ENCODE results near the gene UTP25.

Gene UTP25

DNA sequence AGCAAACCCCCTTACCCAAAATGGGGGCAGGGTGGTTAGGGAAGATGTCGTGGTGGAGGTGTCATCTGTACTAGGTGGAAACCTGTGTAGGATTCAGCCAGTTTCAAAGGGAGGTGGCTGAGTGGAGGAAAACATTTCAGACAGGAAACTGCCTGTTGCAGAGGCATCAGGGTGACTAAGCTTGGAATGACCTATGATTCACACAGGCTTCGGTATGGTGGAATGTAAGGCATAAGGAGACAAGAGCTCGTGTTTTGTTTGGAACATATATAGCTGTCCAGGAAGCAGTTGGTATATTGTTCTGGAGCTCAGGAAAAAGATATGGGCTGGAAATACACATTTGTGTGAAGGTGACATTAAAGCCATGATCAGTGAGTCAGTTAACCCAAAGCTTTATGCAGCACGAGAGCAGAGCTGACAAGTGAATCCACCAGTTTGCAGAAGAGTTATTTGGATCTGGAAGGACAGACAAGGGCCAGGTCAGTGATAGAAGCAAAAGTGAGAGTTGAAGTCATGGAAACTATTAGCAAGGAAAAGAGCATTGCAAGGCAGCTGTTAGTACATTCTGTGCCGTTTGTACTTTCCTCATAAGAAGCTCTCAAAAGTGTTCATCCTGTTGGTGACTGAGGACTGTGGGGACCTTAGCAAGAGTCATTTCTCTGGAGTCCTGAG, 12.2 kb downstream of the UTP25 start:
- DNase-seq (ENCODE audit: low spot score), result no peak

DNA sequence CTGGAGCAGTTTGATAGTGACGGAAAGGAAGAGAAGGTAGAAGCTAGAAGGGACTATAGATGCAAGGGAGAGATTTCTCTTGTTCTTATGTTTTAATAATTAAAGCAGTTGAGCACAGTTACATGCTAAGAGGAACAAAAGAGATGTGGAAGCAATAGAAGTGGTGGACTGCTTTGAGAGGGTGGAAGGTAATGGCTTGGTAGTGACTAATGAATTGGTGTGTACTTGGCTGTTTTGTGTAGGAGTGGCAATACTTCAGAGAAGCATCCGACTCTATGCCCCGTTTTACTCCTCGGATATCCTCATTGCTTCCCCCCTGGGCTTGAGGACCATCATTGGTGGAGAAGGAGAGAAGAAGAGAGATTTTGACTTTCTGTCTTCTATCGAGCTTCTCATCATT, 12.8 kb downstream of the UTP25 start:
- DNase-seq (ENCODE audit: low spot score), result no peak

DNA sequence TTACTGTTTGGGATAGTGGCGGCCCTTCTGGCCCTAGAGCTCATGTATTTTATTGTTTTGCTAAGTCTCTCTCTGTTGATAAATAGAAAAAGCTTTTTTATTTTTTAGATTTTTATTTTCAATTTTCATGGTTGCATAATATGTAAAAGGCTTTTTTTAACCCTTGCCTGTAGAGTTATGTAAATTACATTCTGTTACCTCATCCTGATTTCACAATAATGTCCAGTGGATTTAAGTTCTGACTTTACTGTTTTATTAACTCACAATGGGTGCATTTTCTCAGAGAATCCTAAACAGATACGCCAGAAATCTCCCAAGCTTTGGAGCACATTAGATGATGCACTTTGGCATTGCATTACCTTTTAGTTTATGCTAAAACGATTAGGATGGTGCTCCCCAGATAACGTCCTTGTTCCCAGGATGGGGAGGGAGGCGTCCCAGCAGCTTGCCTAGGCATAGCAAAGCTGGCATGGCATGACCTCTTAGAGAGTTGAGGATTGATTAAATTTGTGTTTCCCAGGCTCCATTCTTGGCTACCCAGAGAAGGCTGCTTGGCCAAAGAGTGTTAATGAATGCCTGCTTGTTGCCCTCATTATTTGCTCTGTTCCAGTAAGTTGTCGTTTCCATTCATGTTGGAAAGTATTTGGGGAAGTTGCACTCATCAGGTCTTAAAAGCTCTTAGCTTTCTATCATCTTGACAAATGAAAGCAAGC, 17.1 kb downstream of the UTP25 start:
- DNase-seq (ENCODE audit: low spot score), result no peak

DNA sequence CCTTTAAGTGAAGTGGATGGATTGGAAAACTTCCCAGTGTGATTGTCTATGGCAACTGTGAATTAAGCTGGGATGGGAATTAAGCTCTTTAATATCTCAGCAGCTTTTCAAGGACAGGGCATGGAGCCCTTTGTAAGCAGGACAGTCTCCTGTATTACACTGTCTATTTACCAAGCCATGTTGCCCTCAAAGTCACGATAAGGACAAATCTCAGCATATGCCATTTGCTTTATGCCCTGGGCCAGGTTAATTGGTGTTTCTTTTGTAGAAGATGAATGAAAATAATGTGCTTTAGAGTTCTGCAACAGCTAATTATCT, 17.6 kb downstream of the UTP25 start:
- no peak for DNase-seq (ENCODE audit: low spot score)

DNA sequence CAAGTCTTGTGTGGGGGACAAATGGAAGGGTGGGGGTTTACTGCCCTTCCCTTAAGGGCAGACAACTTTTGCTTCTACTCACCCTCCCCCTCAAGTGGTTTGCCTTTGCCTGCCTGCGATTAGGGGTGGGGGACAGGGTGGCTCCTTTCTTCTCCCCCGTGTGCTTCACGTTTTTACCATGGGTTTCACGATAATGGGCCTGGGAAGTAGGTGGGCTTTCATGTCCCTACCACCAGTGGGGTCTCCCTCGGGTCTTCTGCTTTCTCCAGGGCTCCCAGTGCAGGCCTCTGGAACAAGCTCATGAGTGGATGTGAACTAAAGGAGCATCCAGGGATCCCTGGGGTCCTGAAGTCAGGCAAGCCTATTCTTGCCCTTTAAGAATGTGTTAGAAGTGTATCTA, 21.6 kb downstream of the UTP25 start:
- no peak for DNase-seq (ENCODE audit: low spot score)

DNA sequence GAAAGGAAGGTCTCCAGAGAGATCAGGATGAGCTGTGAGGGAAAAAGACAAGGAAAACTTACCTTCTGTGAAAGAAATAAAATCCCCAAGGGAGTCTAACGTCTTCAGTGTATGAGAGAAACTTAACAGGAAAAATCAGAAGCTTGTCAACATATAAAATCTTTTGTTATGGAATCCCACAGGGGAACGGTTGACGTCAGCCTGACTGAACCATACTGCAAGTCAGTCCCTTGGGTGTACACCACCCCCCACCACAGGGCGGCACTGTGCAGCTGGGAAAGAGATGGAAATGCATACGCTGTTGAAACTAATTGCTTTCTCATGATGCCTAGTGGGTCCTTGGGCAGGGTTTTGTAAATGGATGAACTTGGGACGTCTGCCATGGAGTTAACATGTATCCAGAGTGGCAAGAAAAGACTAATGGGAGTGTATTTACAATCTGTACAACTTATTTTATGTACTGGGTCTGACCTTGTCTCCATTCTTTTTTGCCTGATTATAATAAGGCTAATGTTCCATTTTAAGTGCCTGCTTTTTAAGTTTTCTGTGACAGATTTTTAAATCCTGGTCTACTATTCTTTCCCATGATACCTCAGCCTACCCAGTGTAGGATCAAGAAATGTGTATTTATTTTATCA, 22.7 kb downstream of the UTP25 start:
- DNase-seq (ENCODE audit: low spot score), result peak; percentile 70

DNA sequence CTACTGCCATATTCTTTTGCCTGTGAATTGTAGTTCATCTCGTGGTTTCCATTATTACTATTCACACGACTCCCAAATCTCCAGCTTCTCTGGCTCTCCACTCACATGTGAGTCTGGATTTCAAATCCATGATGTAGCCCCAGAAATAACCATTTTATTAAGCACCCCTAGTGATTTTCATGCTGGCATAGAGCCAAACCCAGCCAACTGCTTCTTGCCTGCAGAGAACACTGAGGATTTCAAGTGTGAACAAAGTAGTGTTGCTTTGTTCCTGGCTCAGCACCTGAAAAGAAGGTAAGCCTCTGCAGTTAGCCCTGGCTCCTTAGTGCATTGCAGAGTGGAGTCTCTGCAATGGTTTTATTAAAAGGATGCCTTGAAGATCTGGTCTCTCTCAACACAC, 25.9 kb downstream of the UTP25 start:
- DNase-seq (ENCODE audit: low spot score), result no peak

DNA sequence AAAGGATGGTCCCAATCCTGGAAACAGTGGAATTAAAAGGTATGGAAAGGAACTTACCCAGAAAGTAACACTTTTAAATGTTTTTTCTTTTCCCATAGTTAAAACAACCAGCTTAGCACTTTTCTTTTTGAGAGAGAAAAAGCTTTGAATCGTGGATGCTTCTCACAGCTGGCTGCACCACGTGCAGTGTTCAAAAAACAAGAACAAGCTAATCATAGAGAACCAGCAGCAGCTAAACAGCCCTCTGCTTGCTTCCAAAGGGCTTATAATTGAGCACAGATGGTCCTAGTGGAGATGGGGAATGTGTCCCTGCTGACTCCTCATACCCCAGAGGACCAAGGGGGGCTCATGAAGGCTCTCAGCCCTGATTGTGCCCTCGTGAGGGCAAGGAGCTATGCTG, 26.4 kb downstream of the UTP25 start:
- no peak for DNase-seq (ENCODE audit: low spot score)

DNA sequence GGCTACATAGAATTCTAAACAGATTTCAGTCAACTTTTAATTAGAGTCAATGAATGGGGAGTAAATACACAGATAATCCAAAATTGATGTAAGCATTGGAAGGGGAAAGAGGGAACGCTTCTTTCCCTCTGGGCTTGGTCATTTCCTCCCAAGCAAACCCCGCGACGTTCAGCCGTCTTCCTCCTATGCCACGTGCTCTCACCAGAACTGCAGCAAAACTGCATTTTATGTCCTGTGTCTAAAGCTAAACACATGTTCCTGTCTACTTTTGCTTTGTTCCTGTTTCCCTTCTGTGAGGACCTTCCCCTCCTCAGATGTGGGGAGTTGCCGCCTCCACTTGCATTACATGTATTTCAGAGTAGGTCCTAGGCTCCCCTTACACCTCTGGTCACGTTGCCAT, 27.2 kb downstream of the UTP25 start:
- no peak for DNase-seq (ENCODE audit: low spot score)

DNA sequence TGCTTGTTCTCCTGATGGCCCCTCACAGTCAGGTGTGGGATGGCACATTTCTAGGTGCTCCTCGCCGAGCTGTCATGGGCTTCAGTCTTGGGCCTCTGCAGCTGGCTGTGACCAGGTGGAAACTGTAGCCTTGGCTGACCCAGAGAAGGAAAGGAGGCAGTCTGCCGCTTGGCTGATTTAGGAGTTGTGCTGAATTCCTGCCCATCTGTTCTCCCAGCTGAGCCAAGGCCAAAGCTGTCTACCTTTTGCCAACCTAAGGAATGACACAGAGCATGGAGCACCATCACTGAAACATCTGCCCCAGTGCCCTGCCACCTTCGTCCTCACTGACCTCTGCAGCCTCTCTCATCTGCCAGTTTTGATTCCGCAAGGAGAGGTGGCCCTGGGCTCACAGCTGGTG, 27.9 kb downstream of the UTP25 start:
- DNase-seq (ENCODE audit: low spot score), result no peak

DNA sequence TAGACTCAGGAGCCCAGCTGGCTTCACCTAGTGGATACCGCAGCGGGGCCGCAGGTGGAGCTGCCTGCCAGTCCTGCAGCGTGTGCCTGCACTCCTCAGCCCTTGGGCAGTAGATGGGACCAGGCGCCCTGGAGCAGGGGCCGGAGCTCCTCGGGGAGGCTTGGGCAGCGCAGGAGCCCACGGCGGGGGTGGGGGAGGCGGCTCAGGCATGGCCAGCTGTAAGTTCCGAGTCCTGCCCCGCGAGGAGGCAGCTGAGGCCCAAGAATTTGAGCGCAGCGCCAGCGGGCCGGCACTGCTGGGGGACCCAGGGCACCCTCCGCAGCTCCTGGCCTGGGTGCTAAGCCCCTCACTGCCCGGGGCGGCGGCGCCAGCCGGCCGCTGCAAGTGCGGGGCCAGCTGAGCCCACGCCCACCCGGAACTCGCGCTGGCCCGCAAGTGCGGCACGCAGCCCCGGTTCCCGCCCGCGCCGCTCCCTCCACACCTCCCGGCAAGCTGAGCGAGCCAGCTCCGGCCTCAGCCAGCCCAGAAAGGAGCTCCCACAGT, 30.9 kb downstream of the UTP25 start:
- no peak for DNase-seq (ENCODE audit: low spot score)

DNA sequence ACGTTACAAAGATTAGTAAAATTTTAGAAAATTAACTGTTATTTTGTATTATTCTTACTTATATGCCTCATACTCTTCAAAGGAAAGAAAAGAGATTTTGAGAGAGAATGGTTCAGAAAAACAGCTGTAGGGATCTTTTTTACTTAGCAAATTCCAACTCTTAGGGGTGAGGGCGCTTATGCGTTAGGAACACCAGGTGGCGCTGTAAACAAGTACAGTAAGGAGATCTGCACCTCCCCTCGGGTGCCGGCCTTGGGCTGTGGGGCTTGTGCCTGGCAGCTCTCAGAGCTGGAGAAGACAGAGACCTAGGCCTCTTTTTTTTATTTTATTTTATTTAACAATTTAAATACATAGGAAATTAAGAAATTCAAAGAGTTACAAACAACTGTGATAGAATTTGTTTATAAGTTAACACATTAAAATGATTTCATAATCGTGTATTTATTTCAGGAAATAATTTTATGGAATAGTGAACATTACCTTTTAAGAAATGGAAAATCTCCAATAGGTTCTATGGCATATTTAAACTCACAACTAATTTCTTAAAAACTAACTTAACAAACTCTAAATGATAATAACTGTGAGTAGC, 32.6 kb downstream of the UTP25 start:
- DNase-seq (ENCODE audit: low spot score), result peak; percentile 87

DNA sequence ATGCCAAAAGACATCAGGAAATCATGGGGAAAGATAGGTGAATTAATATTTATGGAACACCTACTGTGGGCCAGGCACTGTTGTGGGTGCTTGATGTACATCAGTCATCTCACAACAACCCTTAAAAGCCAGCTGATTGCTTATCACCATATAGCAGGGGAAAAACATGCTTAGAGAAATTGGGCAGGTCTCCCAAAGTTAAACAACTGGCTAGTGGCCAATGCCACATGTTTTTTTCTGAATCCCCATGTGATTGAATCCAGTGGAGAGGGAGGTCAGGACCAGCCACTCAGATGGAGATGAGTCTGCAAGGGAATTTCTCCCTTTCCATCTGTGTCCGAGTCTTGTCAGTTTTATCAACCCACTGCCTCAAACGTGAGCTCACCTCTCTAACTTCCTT, 33.5 kb downstream of the UTP25 start:
- DNase-seq (ENCODE audit: low spot score), result no peak

DNA sequence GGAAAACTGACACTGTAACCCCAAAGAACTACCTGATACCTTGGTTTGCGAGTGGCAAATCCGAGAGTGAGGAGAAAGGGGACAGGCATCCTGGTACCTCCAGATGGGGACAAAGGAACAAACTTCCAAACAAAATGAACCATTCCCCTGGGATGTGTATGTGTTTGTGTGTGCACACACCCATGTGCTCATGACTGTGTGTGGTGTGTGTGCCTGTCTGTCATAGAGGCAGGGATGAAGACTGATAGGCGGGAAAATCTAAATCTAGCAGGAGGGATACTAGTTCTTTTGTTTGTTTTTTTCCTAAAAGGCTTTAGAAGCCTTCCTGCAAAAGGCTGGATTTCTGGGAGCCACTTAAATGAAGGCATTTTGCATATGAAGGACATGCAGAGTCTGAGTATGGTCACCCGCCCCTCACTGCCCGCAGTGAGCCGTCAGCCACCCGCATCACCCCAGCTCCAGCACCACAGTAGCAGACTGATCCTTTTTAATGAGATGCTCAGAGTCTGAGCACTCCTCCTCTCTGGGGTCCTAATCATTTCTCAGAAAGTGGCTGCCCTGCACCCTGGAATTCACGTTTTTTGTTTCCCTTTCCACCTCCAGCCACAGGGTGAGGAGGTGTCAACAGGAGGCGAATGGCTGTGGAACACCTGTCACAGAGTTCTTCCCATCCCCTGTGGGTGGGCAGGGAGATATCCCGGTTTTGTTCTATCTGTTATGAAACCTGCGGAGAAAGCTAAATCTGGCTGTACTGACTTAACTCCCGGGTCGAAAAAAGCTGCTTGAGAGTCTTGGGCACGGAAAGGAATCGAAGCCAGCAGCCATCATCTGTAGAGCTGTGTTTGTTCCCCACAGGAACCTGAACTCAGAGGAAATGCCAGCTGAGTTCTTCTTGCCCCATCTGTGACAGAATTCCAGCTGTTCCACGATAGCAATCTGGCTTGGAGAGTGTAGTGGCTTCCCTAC, 34.9 kb downstream of the UTP25 start:
- DNase-seq (ENCODE audit: low spot score), result peak; percentile 66

DNA sequence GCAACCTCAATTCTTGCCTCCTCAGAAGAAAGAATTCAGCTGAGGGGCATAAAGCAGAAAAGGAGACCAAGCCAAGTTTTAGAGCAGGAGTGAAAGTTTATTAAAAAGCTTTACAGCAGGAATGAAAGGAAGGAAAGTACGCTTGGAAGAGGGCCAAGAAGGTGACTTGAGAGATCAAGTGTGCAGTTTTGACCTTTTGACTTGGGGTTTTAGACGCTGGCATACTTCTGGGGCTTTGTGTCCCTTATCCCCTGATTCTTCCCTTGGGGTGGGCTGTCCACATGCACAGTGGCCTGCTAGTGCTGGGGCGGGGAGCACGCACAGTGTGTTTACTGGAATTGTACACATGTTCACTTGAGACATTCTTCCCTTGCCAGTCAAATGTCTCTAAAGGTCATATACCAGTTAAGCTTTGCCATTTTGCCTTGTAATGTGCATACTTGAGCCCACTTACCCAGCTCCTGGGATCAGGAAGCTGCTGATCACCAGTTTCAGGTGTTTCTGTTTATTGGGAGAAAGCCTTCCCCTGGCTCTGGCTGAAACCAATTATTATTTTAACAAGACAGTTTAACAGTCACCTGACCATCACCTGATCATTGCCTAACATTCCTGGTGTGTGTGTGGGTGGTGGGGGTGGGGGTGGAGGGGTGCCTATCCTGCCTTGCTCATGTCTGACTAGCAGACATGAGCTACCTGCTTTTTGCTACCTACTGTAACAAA, 36.2 kb downstream of the UTP25 start:
- no peak for DNase-seq (ENCODE audit: low spot score)

DNA sequence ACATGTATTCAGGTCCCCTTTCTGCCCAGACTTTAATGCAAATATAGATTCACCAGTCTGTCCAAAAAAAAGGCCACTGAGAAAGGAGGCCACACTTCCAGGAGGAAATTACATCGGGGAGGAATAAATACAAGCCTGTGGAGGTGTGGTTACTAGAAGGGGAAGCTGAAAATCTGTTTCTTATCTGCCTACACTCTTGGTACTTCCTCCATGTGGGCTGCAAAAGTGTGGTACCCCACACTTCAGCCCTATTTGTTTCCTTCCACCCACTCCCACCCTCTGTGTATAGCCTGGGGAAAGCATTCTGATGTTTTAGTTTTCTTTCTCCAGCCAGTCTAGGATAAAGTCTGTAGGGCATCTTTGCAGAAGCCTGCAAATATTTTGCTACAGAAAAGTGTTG, 38.4 kb downstream of the UTP25 start:
- DNase-seq (ENCODE audit: low spot score), result no peak

DNA sequence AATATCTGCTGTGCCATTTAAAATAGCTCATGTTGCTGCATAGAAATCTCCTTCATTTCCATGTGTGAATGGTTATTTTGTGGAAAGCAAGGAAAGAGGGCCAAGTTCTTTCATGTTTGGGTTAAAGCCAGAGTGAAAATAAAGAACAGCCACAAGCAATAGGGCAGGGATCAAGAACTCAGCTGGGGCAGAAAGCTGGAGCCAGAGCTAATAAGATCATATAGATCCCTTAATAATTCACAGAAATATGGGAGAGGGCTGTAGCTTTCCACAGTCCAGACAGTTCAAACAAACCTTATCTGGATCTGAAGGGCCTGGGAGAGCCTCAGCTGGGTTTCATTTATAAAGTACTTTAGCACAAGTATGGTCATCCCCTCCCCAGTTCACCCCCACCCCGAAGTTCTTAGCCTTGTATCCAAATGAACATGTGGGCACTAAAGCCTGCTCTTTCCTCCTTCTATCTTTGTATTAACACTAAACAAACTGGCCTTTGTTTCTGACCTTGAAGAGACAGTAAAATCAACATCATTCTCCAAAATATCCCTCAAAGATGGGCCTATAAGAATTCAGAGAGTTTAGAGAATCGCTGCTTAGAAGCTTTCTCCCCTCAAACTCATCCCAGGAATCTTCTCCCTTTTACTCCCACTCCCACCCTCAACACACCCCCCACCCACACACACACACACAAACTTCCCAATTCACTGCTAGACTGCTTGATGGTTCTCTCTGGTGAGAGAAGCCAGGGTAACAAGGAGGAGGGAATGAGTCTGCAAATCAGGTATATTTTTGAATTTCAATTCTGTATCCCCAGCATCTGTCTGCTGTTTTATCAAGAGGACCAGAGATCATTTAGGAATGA, 41.7 kb downstream of the UTP25 start:
- DNase-seq (ENCODE audit: low spot score), result peak; percentile 64

DNA sequence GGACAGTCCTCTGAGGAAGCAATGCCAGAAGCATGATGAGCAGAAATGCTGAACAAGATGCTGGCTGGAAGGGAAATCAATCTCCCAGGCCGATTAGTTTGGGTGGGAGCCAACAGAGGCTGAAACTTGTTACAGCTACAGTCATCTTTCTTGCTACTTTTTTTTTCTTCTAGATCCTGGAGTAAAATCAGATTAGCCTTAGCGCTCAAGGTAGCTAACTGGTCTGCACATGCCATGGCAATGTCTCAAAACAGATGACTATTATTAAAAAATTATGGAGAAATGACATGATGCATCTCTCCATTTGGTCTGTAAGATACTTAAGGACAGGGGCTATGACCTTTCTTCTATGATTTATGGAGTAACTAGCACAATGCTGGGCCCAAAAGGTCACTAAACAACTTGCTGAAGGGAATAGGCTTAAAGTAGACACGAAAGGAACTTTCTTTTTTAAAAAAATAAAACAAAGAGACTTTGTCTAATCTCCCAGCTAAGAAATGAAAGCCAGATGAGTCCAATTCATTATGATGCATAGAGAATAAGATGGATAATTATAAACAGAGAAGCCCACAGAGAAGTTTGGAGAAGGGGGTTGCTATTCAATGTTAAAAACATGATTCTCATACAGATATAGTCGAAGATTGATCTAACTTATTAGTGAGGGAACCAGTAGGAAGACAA, 42.5 kb downstream of the UTP25 start:
- DNase-seq (ENCODE audit: low spot score), result no peak

DNA sequence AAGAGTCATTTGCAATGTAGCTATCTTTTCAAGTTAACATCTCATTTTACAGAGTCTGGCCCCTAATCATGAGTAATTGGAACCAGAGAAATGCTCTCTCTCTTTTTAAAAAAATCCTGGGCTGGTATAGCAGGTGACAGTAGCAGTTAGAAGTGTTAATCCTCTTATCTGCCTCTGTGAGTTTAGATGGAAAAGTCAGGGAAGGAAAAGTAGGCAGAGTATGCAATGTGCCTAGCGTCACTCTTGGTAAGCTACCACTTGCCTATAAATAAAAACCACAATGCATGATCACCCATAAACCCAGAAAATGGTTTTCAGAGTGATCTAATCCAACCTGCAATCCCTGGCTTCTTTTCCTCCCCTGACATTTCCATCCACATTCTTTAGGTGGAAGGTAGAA, 43.2 kb downstream of the UTP25 start:
- DNase-seq (ENCODE audit: low spot score), result no peak

DNA sequence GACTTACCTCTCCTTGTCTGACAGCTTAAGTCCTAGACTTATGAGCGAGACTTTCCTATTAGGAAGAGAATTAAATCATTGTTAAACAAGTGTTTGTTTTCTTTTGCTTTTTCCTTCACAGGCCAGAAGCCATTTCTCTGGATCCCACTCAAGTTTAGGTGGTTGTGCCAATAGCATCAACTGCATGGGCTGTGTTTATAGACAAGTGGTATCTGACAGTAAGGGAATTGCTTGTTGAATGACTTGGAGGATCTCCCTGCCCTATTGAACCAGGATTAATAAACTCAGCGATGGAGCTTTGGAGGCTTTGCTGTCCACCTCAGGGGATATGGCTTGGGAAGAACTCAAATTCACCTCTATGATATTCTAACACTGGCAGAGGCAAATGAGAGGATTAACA, 43.7 kb downstream of the UTP25 start:
- DNase-seq (ENCODE audit: low spot score), result no peak

All from putamen (tissue), 1 donor.